Heart left ventricle (tissue), 16 donors: ENCODE results near the gene BCR. TPM values are rescaled to one million over a fixed set of nuclear protein-coding genes. Genes with fewer than 3 reads are reported as not detected.

Source experiments
- ATAC-seq, 4 donors: fragments of 200-7000 bp; cut with Tn5 transposase; one replicate each; pipeline ENCODE4 v1.9.1; 2020 to 2022; ENCODE audit warnings: moderate library complexity in 4 of 4, mild to moderate bottlenecking in 3 of 4, moderate number of reproducible peaks in 1 of 4
- DNase-seq, 5 donors: peaks; one replicate each; pipeline ENCODE4 v3.0.0-alpha.2; 2020
- H3K27ac ChIP-seq, 12 donors: fragments of 200-600 bp; sonication (generic) in 4 of 12; one replicate each; pipeline versions ENCODE4 v1.5.0 to v1.8.0; 2016 to 2022; ENCODE audit warnings: mild to moderate bottlenecking in 2 of 12
- H3K27me3 ChIP-seq, 9 donors: fragments of 200-600 bp; sonication (generic) in 2 of 9; one replicate each; pipeline versions ENCODE4 v1.5.1 to v1.8.0; 2016 to 2022; ENCODE audit warnings: mild to moderate bottlenecking in 3 of 9
- H3K36me3 ChIP-seq, 9 donors: fragments of 200-600 bp; sonication (generic) in 2 of 9; one replicate each; pipeline versions ENCODE4 v1.5.0 to v1.8.0; 2018 to 2022; ENCODE audit warnings: mild to moderate bottlenecking in 2 of 9
- H3K4me1 ChIP-seq, 12 donors: fragments of 200-600 bp; sonication (generic) in 4 of 12; one replicate each; pipeline versions ENCODE4 v1.5.0 to v1.8.0; 2016 to 2022; ENCODE audit warnings: mild to moderate bottlenecking in 3 of 12
- H3K4me3 ChIP-seq, 12 donors: fragments of 200-600 bp; sonication (generic) in 4 of 12; one replicate each; pipeline versions ENCODE4 v1.5.0 to v1.8.0; 2017 to 2022; ENCODE audit warnings: mild to moderate bottlenecking in 9 of 12, moderate library complexity in 4 of 12
- H3K9me3 ChIP-seq, 12 donors: fragments of 200-600 bp; sonication (generic) in 4 of 12; one replicate each; pipeline versions ENCODE4 v1.5.0 to v1.8.0; 2016 to 2022; ENCODE audit warnings: mild to moderate bottlenecking in 1 of 12
- POLR2A ChIP-seq, 2 donors: fragments of 450-650 bp; IDR thresholded peaks; one replicate each; pipeline ENCODE4 v1.6.1; 2017; ENCODE audit warnings: antibody characterized with exemption in 2 of 2, mild to moderate bottlenecking in 2 of 2, moderate library complexity in 2 of 2
- WGBS, 4 donors: extraction: QIAGEN DNeasy Blood & Tissue Kit in 2 of 4; methylation state at CpG; one replicate each; pipeline versions ENCODE4 v1.1.5 to v1.1.7; 2013 to 2018; 5-methylcytosine and 5-hydroxymethylcytosine counted together
- intact Hi-C, 10 donors: fragments of 100-400 bp; cut with DNase I; formaldehyde crosslinking; loops; one replicate each; pipeline versions ENCODE4 v1.11.1 to v1.14.2; 2022
- polyA plus RNA-seq, 2 donors: library from polyadenylated mRNA; stranded (reverse); fragments of 200-250 nt; gene quantifications; one replicate each; pipeline ENCODE4 v1.2.3, GENCODE V29; 2013
- total RNA-seq, 9 donors: library from RNA; depleted of rRNA in 2 of 9; stranded (reverse); fragments of >200 nt in 2 of 9; fragmentation: NEBNext Ultra II Directional in 3 of 9; extraction: Animal tissue kit (Norgen Biotek cat#: 25700) in 3 of 9; gene quantifications; one replicate each; pipeline versions ENCODE4 v1.1.0 to v1.2.4, GENCODE V29; 2016 to 2023
- TF ChIP-seq, protein P1 (sequence below), 12 donors: fragments of 200-600 bp; sonication (generic) in 4 of 12; IDR thresholded peaks; one replicate each; pipeline versions ENCODE4 v1.5.0 to v1.8.0; 2018 to 2022; ENCODE audit warnings: antibody characterized with exemption in 12 of 12, mild to moderate bottlenecking in 5 of 12
- donor health status: ischemic (EF 13 %, LVEDD 7.1; RV severe dilation, severe dysfunction).
- donor health status: healthy with polysubstance abuse.
- donor health status: DM: no; HTN: yes; CAD: no.
- donor health status: DM: no; HTN: no; CAD: no.
- donor health status: ischemic (EF 25% LVEDD 6.9; RV normal size, moderate dysfunction).
- donor health status: ischemic (EF 25% LVEDD 5.7; RV mildly dilated, moderate dysfunction).
- donor health status: healthy.
- donor health status: DM: yes; HTN: yes; CAD: no.
- donor health status: ischemic (EF 35%, LVEDD 5.7; RV mildly dilated, moderate dysfunction).
- donor health status: nonischemic (EF 11% LVEDD 7.7; RV severe dilation, severe dysfunction).
- donor health status: DM: yes; HTN: yes; CAD: no.
- donor health status: PGD.
- donor health status: ischemic (EF 29% LVEDD 5.4; RV normal size, mild dysfunction).
- donor health status: nonischemic (EF 23%, LVEDD 6.1; RV moderate dilation, normal function).

BCR gene
- total and polyA plus RNA-seq, 11 donors, result 12.6 to 51.1 (median 28.7) TPM

DNA sequence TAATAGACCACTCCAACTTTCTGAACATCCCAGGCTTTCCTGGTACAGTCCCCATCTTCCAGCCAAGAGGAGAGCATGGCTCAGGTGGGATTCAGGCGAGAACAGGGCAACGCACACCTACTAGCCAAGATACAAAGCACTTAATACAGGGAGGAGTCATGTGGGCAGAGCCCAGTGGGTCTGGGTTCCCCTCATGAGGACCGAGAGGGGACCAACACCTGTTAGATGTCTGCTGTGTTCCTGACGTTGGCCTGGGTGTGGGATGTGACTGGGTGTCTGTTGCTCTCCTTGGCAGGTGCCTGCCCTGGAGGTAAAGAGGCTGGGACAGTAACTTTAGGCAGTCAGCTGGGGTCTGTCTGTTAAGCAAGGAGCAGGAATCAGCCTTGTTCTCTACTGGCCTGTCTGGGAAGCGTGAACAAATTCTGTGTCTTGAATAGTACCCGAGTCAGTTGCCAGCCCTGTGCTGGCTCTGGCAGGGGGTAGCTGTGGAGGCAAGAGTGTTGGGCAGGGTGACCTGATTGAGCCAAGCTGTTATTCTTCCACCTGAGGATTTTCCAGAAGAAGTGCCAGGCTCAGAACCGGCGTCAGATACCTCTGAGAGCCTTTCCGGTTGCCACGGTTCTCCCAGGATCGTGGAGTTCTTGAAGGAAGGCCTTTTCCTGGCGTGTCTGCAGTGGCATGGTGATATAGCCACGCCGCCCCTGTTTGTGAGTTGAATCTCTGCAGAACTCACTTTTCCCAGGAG, 56.3 kb downstream of the BCR start:
- intact Hi-C loops, result loop anchor here in 4 of 10 donors (2.0 to 5.0 kb wide), 3 partner anchors 36 to 56 kb away; partner anchors contain the start of gene BCR (in 3 of the 4)
- peaks cover 0 to 72% (median 30%) of the 10 kb centered on the region in 12 donors for H3K4me1 ChIP-seq
- no peaks in the 10 kb centered on the region for H3K27me3 ChIP-seq
- no peak for TF ChIP-seq POLR2A (IDR thresholded peaks at IDR 0.05)
- TF ChIP-seq, protein P1, sequence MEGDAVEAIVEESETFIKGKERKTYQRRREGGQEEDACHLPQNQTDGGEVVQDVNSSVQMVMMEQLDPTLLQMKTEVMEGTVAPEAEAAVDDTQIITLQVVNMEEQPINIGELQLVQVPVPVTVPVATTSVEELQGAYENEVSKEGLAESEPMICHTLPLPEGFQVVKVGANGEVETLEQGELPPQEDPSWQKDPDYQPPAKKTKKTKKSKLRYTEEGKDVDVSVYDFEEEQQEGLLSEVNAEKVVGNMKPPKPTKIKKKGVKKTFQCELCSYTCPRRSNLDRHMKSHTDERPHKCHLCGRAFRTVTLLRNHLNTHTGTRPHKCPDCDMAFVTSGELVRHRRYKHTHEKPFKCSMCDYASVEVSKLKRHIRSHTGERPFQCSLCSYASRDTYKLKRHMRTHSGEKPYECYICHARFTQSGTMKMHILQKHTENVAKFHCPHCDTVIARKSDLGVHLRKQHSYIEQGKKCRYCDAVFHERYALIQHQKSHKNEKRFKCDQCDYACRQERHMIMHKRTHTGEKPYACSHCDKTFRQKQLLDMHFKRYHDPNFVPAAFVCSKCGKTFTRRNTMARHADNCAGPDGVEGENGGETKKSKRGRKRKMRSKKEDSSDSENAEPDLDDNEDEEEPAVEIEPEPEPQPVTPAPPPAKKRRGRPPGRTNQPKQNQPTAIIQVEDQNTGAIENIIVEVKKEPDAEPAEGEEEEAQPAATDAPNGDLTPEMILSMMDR (IDR thresholded peaks at IDR 0.05), result no peak
- DNase-seq (peak in 1 of 5 donors; percentile 44), ATAC-seq (peak; percentile 4 to 40 (median 28))
- no peak overlapping the region for H3K4me3 ChIP-seq
- peak overlapping the region in 8 of 12 donors; percentile 4 to 61 (median 28) for H3K27ac ChIP-seq
- no peaks in the 10 kb centered on the region for H3K9me3 ChIP-seq
- no peaks in the 10 kb centered on the region for H3K36me3 ChIP-seq
- 49 to 61% (median 53%) methylated on average over 12 to 14 of the region's 14 CpGs for WGBS, 4 donors

GRCh38 chr22:23237201-23237798, 57.0 kb downstream of the BCR start:
- ATAC-seq (peak; percentile 56 to 78 (median 72)), DNase-seq (peak; percentile 83 to 93 (median 87))
- Histone ChIP-seq H3K4me1 (peaks cover 0 to 71% (median 30%) of the 10 kb centered on the region in 12 donors), H3K4me3 (no peak overlapping the region), H3K36me3 (no peaks in the 10 kb centered on the region), H3K9me3 (no peaks in the 10 kb centered on the region), H3K27me3 (no peaks in the 10 kb centered on the region), H3K27ac (peak overlapping the region in 9 of 12 donors; percentile 4 to 61 (median 20))
- no peak for TF ChIP-seq POLR2A (IDR thresholded peaks at IDR 0.05)
- TF ChIP-seq, protein P1 (IDR thresholded peaks at IDR 0.05), result no peak
- WGBS, 4 donors, result 21 to 46% (median 37%) methylated on average over 12 to 16 of the region's 16 CpGs
- intact Hi-C loops, result loop anchor here in 4 of 10 donors (2.0 to 5.0 kb wide), 3 partner anchors 35 to 56 kb away; partner anchors contain the start of gene BCR (in 3 of the 4)

- 87 to 92% (median 90%) methylated on average over 10 of the region's 10 CpGs for WGBS, 4 donors
- Histone ChIP-seq H3K27ac (peak overlapping the region in 7 of 12 donors; percentile 4 to 35 (median 8)), H3K27me3 (no peaks in the 10 kb centered on the region), H3K36me3 (no peaks in the 10 kb centered on the region), H3K4me1 (peaks cover 0 to 73% (median 31%) of the 10 kb centered on the region in 12 donors), H3K9me3 (no peaks in the 10 kb centered on the region), H3K4me3 (no peak overlapping the region)
- DNase-seq, result no peak
- intact Hi-C loops, result loop anchor here in 4 of 10 donors (2.0 to 5.0 kb wide), 3 partner anchors 34 to 57 kb away; partner anchors contain the start of gene BCR (in 3 of the 4)
- no peak for TF ChIP-seq POLR2A (IDR thresholded peaks at IDR 0.05)
- TF ChIP-seq, protein P1 (IDR thresholded peaks at IDR 0.05), result no peak
- ATAC-seq, result no peak
These were observed 57.5 kb downstream of the BCR start for GRCh38 chr22:23237841-23238240.

DNA sequence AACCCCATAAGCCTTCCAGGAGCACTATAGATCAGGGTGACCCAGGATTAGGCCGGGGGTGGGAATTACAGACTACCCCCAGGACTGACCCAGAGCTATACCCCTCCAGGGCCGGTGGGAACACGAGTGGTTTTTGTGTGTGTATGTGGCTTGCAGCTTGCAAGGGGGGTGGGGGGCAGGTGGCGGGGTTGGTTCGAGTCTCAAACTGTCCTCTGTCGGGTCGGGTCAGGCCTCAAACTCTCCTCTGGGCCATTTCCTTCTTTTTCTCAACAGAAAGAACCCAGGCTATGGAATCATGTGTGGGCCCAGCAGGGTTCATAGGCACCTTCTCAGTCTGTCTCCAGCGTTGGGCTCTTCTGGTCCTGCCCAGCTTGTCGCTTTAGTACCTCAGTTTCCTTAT, 58.4 kb downstream of the BCR start:
- H3K4me1 ChIP-seq, result peaks cover 0 to 69% (median 31%) of the 10 kb centered on the region in 12 donors
- peak in 2 of 5 donors; percentile 19 to 21 for DNase-seq
- WGBS, 4 donors, result 94 to 97% (median 95%) methylated on average over 8 to 9 of the region's 9 CpGs
- no peak overlapping the region for H3K4me3 ChIP-seq
- H3K9me3 ChIP-seq, result no peaks in the 10 kb centered on the region
- ATAC-seq, result no peak
- intact Hi-C loops, result loop anchor here in 3 of 10 donors (5.0 kb wide), 2 partner anchors 34 to 56 kb away; partner anchors contain the start of gene BCR (in 2 of the 3)
- no peak overlapping the region for H3K27ac ChIP-seq
- no peaks in the 10 kb centered on the region for H3K27me3 ChIP-seq
- TF ChIP-seq, protein P1 (IDR thresholded peaks at IDR 0.05), result no peak
- TF ChIP-seq POLR2A (IDR thresholded peaks at IDR 0.05), result no peak
- H3K36me3 ChIP-seq, result no peaks in the 10 kb centered on the region
